Measurements from ENCODE around the gene CYS1. TPM values are rescaled to one million over a fixed set of nuclear protein-coding genes. Genes with fewer than 3 reads are reported as not detected.

The CYS1 gene
- total and polyA plus RNA-seq, 2 of the 13 experiments (the other 11 are each of a cell fraction or from before 2014, with no cell fraction given) = 0.04 TPM; not detected in 1

DNA sequence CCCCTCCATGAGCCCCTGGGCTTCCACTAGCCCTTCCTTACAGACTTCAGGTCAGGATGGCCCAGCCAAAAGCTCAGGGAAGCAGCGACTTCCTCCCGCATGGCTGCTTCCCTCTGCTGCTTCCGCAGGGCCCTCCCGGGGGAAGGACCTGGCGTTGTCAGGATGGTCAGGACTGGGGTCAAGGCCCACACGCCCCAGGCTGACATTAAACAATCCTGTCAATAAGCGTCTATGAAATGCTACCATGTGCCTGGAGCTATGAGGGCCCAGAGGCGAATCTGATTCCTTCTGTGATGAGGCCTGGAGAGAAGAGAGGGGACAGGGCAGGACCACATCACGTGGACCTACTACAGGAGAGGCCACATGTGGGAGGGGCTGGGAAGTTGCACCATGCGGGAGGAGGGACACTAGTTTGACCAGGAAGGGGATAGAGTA lies 17.3 kb downstream of the CYS1 start (continued):
- TF ChIP-seq, protein P1, sequence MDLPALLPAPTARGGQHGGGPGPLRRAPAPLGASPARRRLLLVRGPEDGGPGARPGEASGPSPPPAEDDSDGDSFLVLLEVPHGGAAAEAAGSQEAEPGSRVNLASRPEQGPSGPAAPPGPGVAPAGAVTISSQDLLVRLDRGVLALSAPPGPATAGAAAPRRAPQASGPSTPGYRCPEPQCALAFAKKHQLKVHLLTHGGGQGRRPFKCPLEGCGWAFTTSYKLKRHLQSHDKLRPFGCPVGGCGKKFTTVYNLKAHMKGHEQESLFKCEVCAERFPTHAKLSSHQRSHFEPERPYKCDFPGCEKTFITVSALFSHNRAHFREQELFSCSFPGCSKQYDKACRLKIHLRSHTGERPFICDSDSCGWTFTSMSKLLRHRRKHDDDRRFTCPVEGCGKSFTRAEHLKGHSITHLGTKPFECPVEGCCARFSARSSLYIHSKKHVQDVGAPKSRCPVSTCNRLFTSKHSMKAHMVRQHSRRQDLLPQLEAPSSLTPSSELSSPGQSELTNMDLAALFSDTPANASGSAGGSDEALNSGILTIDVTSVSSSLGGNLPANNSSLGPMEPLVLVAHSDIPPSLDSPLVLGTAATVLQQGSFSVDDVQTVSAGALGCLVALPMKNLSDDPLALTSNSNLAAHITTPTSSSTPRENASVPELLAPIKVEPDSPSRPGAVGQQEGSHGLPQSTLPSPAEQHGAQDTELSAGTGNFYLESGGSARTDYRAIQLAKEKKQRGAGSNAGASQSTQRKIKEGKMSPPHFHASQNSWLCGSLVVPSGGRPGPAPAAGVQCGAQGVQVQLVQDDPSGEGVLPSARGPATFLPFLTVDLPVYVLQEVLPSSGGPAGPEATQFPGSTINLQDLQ (CRISPR knock-in tag; IDR thresholded peaks at IDR 0.05) = no peak
- TF ChIP-seq, protein P2, sequence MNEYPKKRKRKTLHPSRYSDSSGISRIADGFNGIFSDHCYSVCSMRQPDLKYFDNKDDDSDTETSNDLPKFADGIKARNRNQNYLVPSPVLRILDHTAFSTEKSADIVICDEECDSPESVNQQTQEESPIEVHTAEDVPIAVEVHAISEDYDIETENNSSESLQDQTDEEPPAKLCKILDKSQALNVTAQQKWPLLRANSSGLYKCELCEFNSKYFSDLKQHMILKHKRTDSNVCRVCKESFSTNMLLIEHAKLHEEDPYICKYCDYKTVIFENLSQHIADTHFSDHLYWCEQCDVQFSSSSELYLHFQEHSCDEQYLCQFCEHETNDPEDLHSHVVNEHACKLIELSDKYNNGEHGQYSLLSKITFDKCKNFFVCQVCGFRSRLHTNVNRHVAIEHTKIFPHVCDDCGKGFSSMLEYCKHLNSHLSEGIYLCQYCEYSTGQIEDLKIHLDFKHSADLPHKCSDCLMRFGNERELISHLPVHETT (CRISPR knock-in tag; conservative IDR thresholded peaks at IDR 0.05) = no peak
- TF ChIP-seq MZF1 (CRISPR knock-in tag; IDR thresholded peaks at IDR 0.05; ENCODE audit: borderline replicate concordance) (0 out of 2 replicates have a peak, but pooled peaks have one; percentile 58), TFDP1 (CRISPR knock-in tag; IDR thresholded peaks at IDR 0.05; ENCODE audit: borderline replicate concordance) (no peak), PRDM4 (CRISPR knock-in tag; IDR thresholded peaks at IDR 0.05; ENCODE audit: borderline replicate concordance) (no peak), PTBP1 (IDR thresholded peaks at IDR 0.05; ENCODE audit: low read depth, low read length, poor library complexity, severe bottlenecking) (no peak), ZNF225 (CRISPR knock-in tag; IDR thresholded peaks at IDR 0.05) (no peak), CENPX (CRISPR knock-in tag; IDR thresholded peaks at IDR 0.05) (no peak), ZNF598 (CRISPR knock-in tag; IDR thresholded peaks at IDR 0.05; ENCODE audit: borderline replicate concordance) (0 out of 2 replicates have a peak, but pooled peaks have one; percentile 60), KLF9 (CRISPR knock-in tag; IDR thresholded peaks at IDR 0.05; ENCODE audit: low read depth) (no peak), ZNF7 (CRISPR knock-in tag; IDR thresholded peaks at IDR 0.05) (no peak), SAP130 (CRISPR knock-in tag; IDR thresholded peaks at IDR 0.05; ENCODE audit: low read depth) (peak; percentile 74), ZBTB7A (CRISPR knock-in tag; IDR thresholded peaks at IDR 0.05) (no peak), KDM5A (IDR thresholded peaks at IDR 0.05; ENCODE audit: borderline replicate concordance, low read length) (no peak), ARNT2 (CRISPR knock-in tag; IDR thresholded peaks at IDR 0.05; ENCODE audit: low read depth) (no peak), ZBTB34 (CRISPR knock-in tag; IDR thresholded peaks at IDR 0.05) (no peak), TEAD2 (CRISPR knock-in tag; IDR thresholded peaks at IDR 0.05) (no peak)
- TF ChIP-seq, protein P3, sequence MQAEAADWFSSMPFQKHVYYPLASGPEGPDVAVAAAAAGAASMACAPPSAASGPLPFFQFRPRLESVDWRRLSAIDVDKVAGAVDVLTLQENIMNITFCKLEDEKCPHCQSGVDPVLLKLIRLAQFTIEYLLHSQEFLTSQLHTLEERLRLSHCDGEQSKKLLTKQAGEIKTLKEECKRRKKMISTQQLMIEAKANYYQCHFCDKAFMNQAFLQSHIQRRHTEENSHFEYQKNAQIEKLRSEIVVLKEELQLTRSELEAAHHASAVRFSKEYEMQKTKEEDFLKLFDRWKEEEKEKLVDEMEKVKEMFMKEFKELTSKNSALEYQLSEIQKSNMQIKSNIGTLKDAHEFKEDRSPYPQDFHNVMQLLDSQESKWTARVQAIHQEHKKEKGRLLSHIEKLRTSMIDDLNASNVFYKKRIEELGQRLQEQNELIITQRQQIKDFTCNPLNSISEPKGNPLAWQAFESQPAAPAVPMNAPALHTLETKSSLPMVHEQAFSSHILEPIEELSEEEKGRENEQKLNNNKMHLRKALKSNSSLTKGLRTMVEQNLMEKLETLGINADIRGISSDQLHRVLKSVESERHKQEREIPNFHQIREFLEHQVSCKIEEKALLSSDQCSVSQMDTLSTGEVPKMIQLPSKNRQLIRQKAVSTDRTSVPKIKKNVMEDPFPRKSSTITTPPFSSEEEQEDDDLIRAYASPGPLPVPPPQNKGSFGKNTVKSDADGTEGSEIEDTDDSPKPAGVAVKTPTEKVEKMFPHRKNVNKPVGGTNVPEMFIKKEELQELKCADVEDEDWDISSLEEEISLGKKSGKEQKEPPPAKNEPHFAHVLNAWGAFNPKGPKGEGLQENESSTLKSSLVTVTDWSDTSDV (CRISPR knock-in tag; IDR thresholded peaks at IDR 0.05) = no peak

All from HepG2 (cell line).